ENCODE results near the gene PCBP3.

The PCBP3 gene

GRCh38 chr21:45979141-45979631 lies 335.7 kb downstream of the PCBP3 start:
- no peak for DNase-seq (ENCODE audit: low read depth in 3 of 3)

DNA sequence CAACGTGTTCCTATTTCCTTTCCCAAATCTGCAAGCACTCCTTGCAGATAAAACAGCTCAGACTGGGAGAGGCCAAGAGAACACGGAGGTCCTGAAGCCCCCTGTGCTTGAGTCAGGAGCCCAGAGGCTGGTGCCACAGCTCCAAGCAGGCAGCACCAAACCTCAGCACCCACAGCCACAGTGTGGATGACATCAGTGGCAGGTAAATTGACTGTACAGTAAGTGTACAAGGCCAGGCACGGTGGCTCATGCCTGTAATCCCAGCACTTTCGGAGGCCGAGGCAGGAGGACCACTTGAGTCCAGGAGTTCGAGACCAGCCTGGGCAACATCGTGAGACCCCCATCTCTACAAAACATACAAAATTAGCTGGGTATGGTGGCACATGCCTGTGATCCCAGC lies 336.1 kb downstream of the PCBP3 start:
- DNase-seq (ENCODE audit: low read depth in 3 of 3): no peak

DNA sequence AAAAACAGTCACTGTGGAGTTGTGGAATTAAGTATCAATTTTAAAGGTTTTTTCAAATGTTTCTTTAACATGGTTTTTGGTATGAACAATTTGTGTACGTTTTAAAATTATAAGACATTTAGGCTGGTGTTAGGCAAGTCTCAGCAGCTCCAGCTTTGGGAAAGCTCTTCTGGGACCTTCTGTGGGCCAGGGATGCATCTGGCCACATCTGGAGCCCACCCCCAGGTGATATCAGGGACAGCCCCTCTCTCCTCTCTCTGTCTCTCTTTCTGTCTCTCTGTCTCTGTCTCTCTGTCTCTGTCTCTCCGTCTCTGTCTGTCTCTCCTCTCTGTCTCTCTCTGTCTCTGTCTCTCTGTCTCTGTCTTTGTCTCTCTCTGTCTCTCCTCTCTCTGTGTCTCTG lies 336.7 kb downstream of the PCBP3 start:
- no peak for DNase-seq (ENCODE audit: low read depth in 3 of 3)

- DNase-seq (ENCODE audit: low read depth in 3 of 3): no peak
Observed at GRCh38 chr21:45980697-45981096, 337.2 kb downstream of the PCBP3 start.

- DNase-seq (ENCODE audit: low read depth in 3 of 3): peak; percentile 29 to 32 (median 31)
Observed at GRCh38 chr21:45981151-45982091, 337.9 kb downstream of the PCBP3 start, which contains the start of gene COL6A1. Gene COL6A1 (plus strand): TSS chr21:45981770. CDS start chr21:45981851, 81 bp downstream.

GRCh38 chr21:45982092-45982757 lies 338.7 kb downstream of the PCBP3 start:
- DNase-seq (ENCODE audit: low read depth in 3 of 3): no peak

GRCh38 chr21:45982758-45983648 lies 339.5 kb downstream of the PCBP3 start:
- no peak for DNase-seq (ENCODE audit: low read depth in 3 of 3)

DNA sequence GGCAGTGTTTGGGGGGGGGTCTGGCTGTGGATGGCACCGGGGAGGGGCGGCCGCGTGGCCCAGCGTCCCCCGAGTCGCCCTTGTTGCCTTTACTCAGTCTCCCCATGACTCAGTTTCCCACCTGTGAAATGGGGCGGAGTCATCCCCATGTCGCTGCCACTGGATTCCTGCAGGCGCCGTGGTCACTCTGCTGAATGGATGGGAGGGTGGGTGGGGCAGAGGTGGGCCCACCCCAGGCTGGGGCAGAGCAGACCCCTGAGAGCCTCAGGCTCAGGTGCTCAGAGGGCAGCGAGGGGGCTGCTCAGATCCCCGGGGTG lies 340.1 kb downstream of the PCBP3 start:
- no peak for DNase-seq (ENCODE audit: low read depth in 3 of 3)

DNA sequence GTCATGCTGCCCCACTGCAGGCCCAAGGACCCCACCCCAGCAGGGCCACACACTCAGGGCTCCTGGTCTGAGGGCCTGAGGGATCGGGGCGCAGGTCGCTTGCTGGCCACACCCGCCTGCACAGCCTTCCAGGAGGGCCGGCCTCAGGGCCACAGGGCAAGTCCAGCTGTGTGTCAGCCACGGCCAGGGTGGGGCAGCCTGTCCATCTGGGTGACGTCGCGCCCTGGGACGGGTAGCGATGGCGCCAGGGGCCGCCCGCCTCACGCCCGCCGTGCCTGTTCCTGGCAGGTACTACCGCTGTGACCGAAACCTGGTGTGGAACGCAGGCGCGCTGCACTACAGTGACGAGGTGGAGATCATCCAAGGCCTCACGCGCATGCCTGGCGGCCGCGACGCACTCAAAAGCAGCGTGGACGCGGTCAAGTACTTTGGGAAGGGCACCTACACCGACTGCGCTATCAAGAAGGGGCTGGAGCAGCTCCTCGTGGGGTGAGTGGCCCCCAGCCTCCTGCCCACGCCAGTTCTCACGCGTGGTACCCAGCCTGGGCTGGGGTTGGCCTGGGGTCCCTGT lies 340.5 kb downstream of the PCBP3 start:
- no peak for DNase-seq (ENCODE audit: low read depth in 3 of 3)

- DNase-seq (ENCODE audit: low read depth in 3 of 3): no peak
Observed at GRCh38 chr21:45984584-45985095, 341.1 kb downstream of the PCBP3 start.

DNA sequence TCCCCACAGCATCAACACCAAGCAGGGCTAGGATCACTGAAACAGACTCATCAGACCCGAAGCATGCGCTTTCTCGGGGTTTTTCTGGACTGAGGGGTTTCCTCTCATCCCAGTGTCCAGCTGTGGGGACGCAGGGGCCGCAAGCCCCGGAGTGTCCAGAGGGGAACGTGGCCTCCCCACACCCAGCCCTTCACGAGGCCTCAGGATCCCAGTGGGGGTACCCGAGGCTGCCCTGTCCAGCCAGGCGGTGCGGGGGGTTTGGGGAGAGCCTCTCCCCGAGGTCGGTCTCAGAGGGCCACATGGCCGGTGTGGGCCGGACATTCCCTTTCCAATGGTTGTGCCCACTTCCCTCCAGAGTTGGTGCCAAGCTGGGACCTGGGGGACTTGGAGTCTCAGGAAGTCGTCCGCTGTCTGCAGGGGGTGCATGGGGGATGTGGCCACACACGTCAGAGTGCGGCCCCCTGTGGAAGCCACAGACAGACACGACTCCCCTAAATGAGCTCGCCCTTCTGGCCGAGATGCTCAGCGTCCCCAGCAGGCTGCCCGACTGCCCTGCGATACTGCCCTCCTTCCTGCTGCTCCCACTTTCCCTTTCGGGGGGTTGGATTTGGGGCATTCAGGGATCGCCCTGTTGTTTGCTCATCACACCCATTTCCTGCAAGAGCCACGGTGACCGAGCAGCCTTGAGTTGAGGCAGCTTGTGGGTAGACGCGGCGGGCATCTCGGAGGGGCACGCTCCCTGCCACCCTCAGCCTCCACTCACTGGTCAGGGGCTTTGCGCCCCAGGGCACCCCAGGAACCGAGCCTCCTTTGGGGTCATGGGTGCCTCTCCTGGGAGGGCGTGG lies 342.2 kb downstream of the PCBP3 start:
- no peak for DNase-seq (ENCODE audit: low read depth in 3 of 3)

DNA sequence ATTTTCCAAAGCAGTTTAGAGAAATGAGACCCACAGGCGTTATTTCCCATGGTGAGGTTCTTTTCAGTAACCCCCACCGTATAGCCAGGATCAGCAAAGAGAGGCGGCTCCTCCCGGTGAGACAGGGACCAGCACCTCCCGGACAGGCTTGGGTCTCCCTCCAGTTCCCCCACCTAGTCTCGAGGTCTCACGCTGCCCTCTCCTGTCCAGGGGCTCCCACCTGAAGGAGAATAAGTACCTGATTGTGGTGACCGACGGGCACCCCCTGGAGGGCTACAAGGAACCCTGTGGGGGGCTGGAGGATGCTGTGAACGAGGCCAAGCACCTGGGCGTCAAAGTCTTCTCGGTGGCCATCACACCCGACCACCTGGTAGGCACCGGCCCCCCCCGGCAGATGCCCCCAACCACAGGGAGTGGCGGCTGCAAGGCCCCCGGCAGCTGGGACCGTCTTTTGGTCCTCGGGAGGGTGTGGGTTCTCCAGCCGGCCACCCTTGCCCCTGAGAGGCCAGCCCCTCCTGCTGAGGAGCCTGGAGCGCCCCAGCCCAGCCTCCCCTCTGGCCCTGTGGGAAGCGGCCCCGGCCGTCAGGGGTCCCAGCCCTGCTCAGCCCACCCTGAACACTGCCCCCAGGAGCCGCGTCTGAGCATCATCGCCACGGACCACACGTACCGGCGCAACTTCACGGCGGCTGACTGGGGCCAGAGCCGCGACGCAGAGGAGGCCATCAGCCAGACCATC lies 343.0 kb downstream of the PCBP3 start:
- DNase-seq (ENCODE audit: low read depth in 3 of 3): no peak

DNA sequence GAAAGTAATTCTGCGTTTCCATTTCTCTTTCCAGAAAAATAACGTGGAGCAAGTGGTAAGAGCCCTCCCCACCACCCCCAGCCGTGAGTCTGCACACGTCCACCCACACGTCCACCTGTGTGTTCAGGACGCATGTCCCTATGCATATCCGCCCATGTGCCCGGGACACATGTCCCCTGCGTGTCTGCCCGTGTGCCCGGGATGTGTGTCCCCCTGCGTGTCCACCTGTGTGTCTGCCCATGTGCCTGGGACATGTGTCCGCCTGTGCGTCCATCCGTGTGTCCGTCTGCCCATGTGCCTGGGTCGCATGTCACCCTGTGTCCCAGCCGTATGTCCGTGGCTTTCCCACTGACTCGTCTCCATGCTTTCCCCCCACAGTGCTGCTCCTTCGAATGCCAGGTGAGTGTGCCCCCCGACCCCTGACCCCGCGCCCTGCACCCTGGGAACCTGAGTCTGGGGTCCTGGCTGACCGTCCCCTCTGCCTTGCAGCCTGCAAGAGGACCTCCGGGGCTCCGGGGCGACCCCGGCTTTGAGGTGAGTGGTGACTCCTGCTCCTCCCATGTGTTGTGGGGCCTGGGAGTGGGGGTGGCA lies 343.7 kb downstream of the PCBP3 start:
- DNase-seq (ENCODE audit: low read depth in 3 of 3): no peak

GRCh38 chr21:45988366-45989347 lies 345.1 kb downstream of the PCBP3 start:
- DNase-seq (ENCODE audit: low read depth in 3 of 3): no peak

- no peak for DNase-seq (ENCODE audit: low read depth in 3 of 3)
Observed at GRCh38 chr21:45989355-45990048, 346.0 kb downstream of the PCBP3 start.

DNA sequence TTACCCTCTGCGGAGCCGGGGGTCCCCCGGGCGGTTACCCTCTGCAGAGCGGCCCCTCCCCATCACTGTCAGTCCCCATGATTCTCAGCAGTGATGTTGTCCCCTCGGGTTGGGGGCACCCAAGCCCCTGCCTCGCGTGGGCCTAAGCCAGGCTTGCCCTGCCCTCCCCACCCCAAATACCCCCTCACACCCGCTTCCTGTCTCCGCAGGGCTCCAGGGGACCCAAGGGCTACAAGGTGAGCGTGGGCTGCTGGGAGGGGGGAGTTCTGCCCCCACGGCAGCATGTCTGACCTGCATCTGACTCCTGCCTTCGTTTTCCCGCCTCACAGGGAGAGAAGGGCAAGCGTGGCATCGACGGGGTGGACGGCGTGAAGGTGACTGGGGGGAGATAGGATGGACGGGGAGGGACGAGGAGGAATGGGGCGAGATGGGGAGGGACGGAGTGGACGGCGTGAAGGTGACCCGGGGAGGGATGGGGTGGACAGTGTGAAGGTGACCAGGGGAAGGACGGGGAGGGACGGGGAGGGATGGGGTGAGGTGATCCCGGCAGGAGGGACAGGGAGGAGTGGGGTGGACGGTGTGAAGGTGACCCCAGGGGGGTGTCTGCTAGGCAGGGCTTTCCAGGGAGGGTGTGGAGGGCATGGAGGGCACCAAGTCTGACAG lies 346.7 kb downstream of the PCBP3 start:
- no peak for DNase-seq (ENCODE audit: low read depth in 3 of 3)
